ENCODE measurements around the gene IGF2BP2. TPM values are rescaled to one million over a fixed set of nuclear protein-coding genes. Genes with fewer than 3 reads are reported as not detected.

The IGF2BP2 gene
- total and polyA plus RNA-seq, 2 of the 4 experiments (the other 2 are of a cell fraction), result 23.4 to 88.2 TPM

GRCh38 chr3:185864767-185865166, 39.9 kb upstream of the IGF2BP2 start:
- no TSS peak for BruUV-seq (replicated peaks)
- H3K14ac ChIP-seq (replicated peaks; ENCODE audit: low read depth, low read length), result no peak overlapping the region
- H3K18ac ChIP-seq (ENCODE audit: low read depth, low read length), result no peak overlapping the region
- H2BK5ac ChIP-seq (ENCODE audit: low read depth, low read length, poor library complexity, severe bottlenecking), result no peak overlapping the region
- H4K91ac ChIP-seq (ENCODE audit: insufficient read depth, low read depth, low read length), result no peak overlapping the region
- no peak overlapping the region for H2AK9ac ChIP-seq (replicated peaks; ENCODE audit: low read depth, low read length, poor library complexity)
- no peak overlapping the region for H3K9ac ChIP-seq (ENCODE audit: low read depth, low read length)
- H3K4me2 ChIP-seq (ENCODE audit: low read depth, low read length), result no peak overlapping the region
- no peaks in the 10 kb centered on the region for H3K9me1 ChIP-seq (ENCODE audit: insufficient read depth, low read length)
- H2AFZ ChIP-seq (replicated peaks; ENCODE audit: low read length, poor library complexity), result no peak overlapping the region
- H3K4me3 ChIP-seq (ENCODE audit: insufficient read depth, low read depth, low read length), result no peak overlapping the region
- no peak overlapping the region for H2BK120ac ChIP-seq (ENCODE audit: low read depth, low read length)
- no peak overlapping the region for H3K27ac ChIP-seq (ENCODE audit: insufficient read depth, low read length)
- H3K56ac ChIP-seq (ENCODE audit: extremely low read depth, insufficient read depth, low read length), result no peak overlapping the region
- H2AK5ac ChIP-seq (ENCODE audit: low read depth, low read length), result no peak overlapping the region
- no peak overlapping the region for H4K8ac ChIP-seq (ENCODE audit: low read depth in 2 of 2, low read length in 2 of 2)
- no peak overlapping the region for H4K5ac ChIP-seq (ENCODE audit: low read depth, low read length)
- in situ Hi-C loops (cut with MboI; ENCODE audit: low sequenced_read_pairs), result no loop called here
- no peaks in the 10 kb centered on the region for H3K36me3 ChIP-seq (ENCODE audit: control insufficient read depth, insufficient read depth, low read length)
- H3K4me1 ChIP-seq (ENCODE audit: control insufficient read depth, insufficient read depth, low read length), result no peaks in the 10 kb centered on the region
- H3K9me3 ChIP-seq (ENCODE audit: control insufficient read depth, insufficient read depth, low read length), result peaks cover 2% of the 10 kb centered on the region; the same call in 1 of the 2 replicates
- H2BK20ac ChIP-seq (ENCODE audit: low read depth, low read length), result no peak overlapping the region
- POLR2A ChIA-PET (ENCODE audit: unreplicated experiment), result interaction anchor here (0.7 kb wide), 1 partner anchor 135 kb away, joined by 7 read pairs; no protein-coding TSS in a partner anchor
- 88% methylated on average over 1 of the region's 3 CpGs; no CpG with 5 or more reads in 1 of the 2 experiments for WGBS, 2 experiments (ENCODE audit: extremely low coverage in 2 of 2, insufficient read length in 1 of 2)
- intact Hi-C loops (cut with micrococcal nuclease), result no loop called here
- no peak overlapping the region for H3K23ac ChIP-seq (ENCODE audit: low read depth, low read length)
- ATAC-seq (ENCODE audit: low read depth), result no peak
- no peak for TF ChIP-seq MAZ (IDR thresholded peaks at IDR 0.05; ENCODE audit: borderline replicate concordance, low read depth, low read length)
- TF ChIP-seq SMC3 (IDR thresholded peaks at IDR 0.05; ENCODE audit: low read depth, low read length), result no peak
- TF ChIP-seq MXI1 (IDR thresholded peaks at IDR 0.05; ENCODE audit: borderline replicate concordance, low read depth, low read length), result no peak
- TF ChIP-seq POLR2A (IDR thresholded peaks at IDR 0.05; ENCODE audit: low read depth, low read length), result no peak
- TF ChIP-seq USF2 (IDR thresholded peaks at IDR 0.05; ENCODE audit: low read depth, low read length), result no peak
- TF ChIP-seq NFE2L2 (IDR thresholded peaks at IDR 0.05; ENCODE audit: low read depth, low read length), result no peak
- TF ChIP-seq CHD1 (IDR thresholded peaks at IDR 0.05; ENCODE audit: low read depth, low read length), result no peak
- TF ChIP-seq RAD21 (IDR thresholded peaks at IDR 0.05; ENCODE audit: low read length), result no peak
- peaks cover 11% of the 10 kb centered on the region for H3K27me3 ChIP-seq (ENCODE audit: control insufficient read depth, insufficient read depth, low read length)
- CTCF ChIA-PET, result no interaction called here
- dilution Hi-C loops (cut with HindIII; ENCODE audit: low sequenced_read_pairs, unreplicated experiment), result no loop called here
- H3K79me1 ChIP-seq (ENCODE audit: low read depth in 1 of 2, low read length in 2 of 2), result no peaks in the 10 kb centered on the region
- no peaks in the 10 kb centered on the region for H4K20me1 ChIP-seq (ENCODE audit: insufficient read depth, low read length)
- H3K4ac ChIP-seq (ENCODE audit: low read depth, low read length), result no peak overlapping the region
- no peak for DNase-seq
- H2BK15ac ChIP-seq (ENCODE audit: low read depth, low read length), result no peak overlapping the region
